GM06990 (cell line): ENCODE data around the gene HSPA12A.

Experiments
- DNase-seq: peaks from one replicate; pipeline ENCODE4 v3.0.0-alpha.2; 2011; ENCODE audit not compliant: insufficient read length; ENCODE audit errors: extremely low read depth
- H3K27me3 ChIP-seq: replicated peaks from 2 replicates; pipeline ENCODE4 v1.6.0; 2011; ENCODE audit warnings: low read length; ENCODE audit not compliant: control insufficient read depth, insufficient read depth
- H3K36me3 ChIP-seq: 2 replicates; pipeline ENCODE4 v1.5.1; 2011; ENCODE audit warnings: low read length; ENCODE audit not compliant: control insufficient read depth, insufficient read depth
- H3K4me3 ChIP-seq: replicated peaks from 2 replicates; pipeline ENCODE4 v1.5.1; 2011; ENCODE audit warnings: low read depth, mild to moderate bottlenecking, control low read depth, low read length
- TF ChIP-seq, protein P1 (sequence below): IDR thresholded peaks from 2 replicates; pipeline ENCODE4 v1.5.1; 2011; ENCODE audit warnings: low read length, control low read depth, mild to moderate bottlenecking, inconsistent platforms; ENCODE audit not compliant: insufficient read depth, poor library complexity, severe bottlenecking

Gene HSPA12A

DNA sequence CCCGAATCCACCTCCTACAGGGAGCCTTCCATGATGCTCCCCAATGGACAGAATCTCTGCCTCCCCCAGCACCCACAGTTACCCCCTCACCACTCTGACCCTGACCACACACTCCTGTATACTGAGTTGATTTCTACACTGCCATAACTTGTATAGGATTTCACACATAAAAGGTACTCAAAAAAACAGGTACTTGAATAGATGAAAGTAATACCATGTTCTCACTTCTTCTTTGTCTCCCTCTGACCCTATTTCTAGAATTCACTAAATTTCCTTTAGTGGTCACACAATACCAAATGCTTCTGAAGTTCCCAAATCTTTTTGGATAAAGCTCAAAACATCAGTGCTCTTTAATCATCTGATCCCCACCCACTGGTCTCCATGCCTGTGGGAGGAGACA is 45.4 kb downstream of the HSPA12A start:
- Histone ChIP-seq H3K4me3 (no peak overlapping the region), H3K36me3 (no peaks in the 10 kb centered on the region), H3K27me3 (peaks cover 1% of the 10 kb centered on the region; the same call in 1 of the 2 replicates)
- TF ChIP-seq, protein P1, sequence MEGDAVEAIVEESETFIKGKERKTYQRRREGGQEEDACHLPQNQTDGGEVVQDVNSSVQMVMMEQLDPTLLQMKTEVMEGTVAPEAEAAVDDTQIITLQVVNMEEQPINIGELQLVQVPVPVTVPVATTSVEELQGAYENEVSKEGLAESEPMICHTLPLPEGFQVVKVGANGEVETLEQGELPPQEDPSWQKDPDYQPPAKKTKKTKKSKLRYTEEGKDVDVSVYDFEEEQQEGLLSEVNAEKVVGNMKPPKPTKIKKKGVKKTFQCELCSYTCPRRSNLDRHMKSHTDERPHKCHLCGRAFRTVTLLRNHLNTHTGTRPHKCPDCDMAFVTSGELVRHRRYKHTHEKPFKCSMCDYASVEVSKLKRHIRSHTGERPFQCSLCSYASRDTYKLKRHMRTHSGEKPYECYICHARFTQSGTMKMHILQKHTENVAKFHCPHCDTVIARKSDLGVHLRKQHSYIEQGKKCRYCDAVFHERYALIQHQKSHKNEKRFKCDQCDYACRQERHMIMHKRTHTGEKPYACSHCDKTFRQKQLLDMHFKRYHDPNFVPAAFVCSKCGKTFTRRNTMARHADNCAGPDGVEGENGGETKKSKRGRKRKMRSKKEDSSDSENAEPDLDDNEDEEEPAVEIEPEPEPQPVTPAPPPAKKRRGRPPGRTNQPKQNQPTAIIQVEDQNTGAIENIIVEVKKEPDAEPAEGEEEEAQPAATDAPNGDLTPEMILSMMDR: no peak
- DNase-seq: no peak

DNA sequence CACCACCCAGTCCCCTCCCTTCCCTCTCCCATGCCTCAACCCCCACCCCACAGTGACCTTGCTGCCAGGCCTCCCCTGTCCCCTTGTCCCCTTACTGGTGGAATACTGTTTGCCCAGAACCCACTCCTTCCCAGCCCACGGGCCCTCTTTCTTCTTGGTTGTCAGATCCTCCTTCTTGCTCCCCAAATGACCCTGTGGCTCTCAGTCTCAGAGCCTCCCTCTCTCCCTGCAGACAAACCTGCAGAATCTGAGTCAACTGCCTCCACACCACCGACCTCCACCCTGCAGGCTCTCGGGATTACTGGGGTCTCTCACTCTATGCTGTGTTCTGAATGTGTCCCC is 47.5 kb downstream of the HSPA12A start:
- peaks cover 1% of the 10 kb centered on the region; the same call in 1 of the 2 replicates for H3K27me3 ChIP-seq
- TF ChIP-seq, protein P1: no peak
- no peak for DNase-seq
- no peaks in the 10 kb centered on the region for H3K36me3 ChIP-seq
- no peak overlapping the region for H3K4me3 ChIP-seq

DNA sequence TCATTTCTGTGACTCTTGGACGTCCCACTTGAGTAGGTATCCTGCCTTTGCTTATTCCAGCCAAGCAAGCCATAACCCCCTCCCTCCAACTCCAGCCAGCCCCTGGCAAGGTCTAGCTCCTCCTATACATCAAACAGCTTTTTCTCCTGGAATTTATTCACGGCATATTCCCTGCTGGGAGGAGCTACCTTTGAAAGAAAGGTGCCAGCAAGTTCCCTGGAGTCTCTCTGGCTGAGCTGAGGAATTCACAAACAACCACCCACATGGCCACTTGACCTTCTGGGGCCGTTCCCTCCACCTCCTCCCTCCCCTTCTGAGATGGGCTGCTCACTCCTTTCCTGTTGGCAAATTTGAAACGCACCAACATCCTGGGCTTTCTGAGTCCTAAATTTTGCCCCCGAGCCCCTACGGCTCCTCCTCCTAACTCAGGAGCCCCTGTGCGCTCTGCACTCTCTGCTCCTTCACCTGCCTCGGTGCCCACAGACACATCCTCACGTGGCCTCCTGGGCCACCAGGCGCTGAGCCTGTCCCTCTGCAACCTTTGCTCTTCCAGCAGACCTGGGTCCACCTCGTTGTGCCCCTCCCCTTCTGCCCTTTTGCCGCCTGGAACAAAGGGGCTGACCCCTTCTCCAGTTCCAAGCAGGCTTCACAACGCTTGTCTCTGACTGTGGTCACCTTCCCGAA is 48.0 kb downstream of the HSPA12A start:
- no peak overlapping the region for H3K4me3 ChIP-seq
- H3K36me3 ChIP-seq: no peaks in the 10 kb centered on the region
- peaks cover 1% of the 10 kb centered on the region; the same call in 1 of the 2 replicates for H3K27me3 ChIP-seq
- TF ChIP-seq, protein P1: no peak
- no peak for DNase-seq

DNA sequence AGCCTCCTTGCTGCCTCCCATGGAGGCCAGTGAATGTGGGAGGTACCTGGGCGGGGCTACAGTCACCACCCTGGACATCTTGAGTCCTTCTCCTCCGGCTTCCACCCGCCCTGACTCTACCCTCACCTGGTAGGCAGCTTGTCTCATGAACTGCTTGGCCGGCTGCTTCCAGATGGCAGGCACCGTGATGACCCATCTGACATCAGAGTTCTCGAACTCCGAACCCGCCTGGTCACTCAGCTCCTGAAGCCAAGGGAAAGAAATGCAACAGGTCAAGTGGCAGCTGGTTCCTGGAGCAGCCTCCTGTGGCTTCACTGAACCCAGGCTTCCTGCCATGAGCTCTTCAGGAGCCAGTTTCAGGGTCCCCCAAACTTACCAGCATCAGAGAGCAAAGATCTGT is 50.1 kb downstream of the HSPA12A start:
- no peaks in the 10 kb centered on the region for H3K36me3 ChIP-seq
- TF ChIP-seq, protein P1: no peak
- DNase-seq: no peak
- H3K4me3 ChIP-seq: no peak overlapping the region
- H3K27me3 ChIP-seq: no peaks in the 10 kb centered on the region

DNA sequence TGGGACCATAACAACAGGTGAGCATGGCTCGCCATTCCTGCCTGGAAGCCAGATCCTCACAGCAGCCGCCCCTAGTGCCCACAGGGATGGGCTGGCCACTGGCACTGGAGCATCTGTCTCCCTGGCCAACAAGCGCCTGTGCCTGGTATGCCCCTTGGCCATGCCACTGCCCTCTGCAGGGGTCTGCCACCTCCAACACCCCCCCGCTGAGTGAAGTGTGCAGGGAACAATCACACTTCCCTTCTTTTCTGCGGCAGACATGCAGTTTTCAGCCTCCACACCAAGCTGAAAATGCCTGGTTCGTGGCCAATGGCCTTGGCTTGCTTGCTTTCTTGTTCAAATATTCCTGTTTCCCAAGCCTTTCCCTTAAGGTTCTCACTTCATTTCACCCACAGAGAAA is 50.7 kb downstream of the HSPA12A start:
- H3K27me3 ChIP-seq: no peaks in the 10 kb centered on the region
- H3K36me3 ChIP-seq: no peaks in the 10 kb centered on the region
- TF ChIP-seq, protein P1: no peak
- no peak overlapping the region for H3K4me3 ChIP-seq
- DNase-seq: no peak
